Activated CD8-positive, alpha-beta T cell treated with anti-CD3 and anti-CD28 coated beads, Interleukin-2, amount 10 ng/mL, durations not matched to agents 7 days and 5 days (primary cell): ENCODE data around the gene GALNT7. TPM values are rescaled to one million over a fixed set of nuclear protein-coding genes. Genes with fewer than 3 reads are reported as not detected.
"Not testable (repeated sequence)": the region's sequence is repeated elsewhere in the genome, so short reads cannot be mapped to it uniquely, and the experiment has no call there.

Experiments
- ATAC-seq: fragments of 150-1000 bp; cut with Tn5 transposase; one replicate; pipeline ENCODE4 v1.10.0; 2021; ENCODE audit warnings: moderate library complexity
- CTCF ChIA-PET: fragments of 350-600 bp; sonication (Branson Sonifier 250); formaldehyde crosslinking; loops from one replicate; lab custom pipeline; 2021; ENCODE audit warnings: antibody characterized with exemption; lab: Charles Lee
- POLR2A ChIA-PET: fragments of 350-600 bp; sonication (Branson Sonifier 250); formaldehyde crosslinking; loops from one replicate; lab custom pipeline; 2021; ENCODE audit warnings: antibody characterized with exemption; lab: Charles Lee
- DNase-seq: peaks from one replicate; pipeline ENCODE4 v3.0.0-alpha.2; 2020
- H3K27ac Mint-ChIP-seq: one replicate; pipeline ENCODE4 v1.8.0; 2021; ENCODE audit warnings: mild to moderate bottlenecking, mixed read lengths
- H3K27me3 Mint-ChIP-seq: one replicate; pipeline ENCODE4 v1.8.0; 2021; ENCODE audit warnings: low read depth, mixed read lengths
- H3K36me3 Mint-ChIP-seq: one replicate; pipeline ENCODE4 v1.8.0; 2021; ENCODE audit warnings: low read depth, mixed read lengths
- H3K4me1 Mint-ChIP-seq: one replicate; pipeline ENCODE4 v1.8.0; 2021; ENCODE audit warnings: low read depth, mixed read lengths
- H3K4me3 Mint-ChIP-seq: one replicate; pipeline ENCODE4 v1.8.0; 2021; ENCODE audit warnings: mild to moderate bottlenecking, mixed read lengths
- H3K9me3 Mint-ChIP-seq: one replicate; pipeline ENCODE4 v1.8.0; 2022; ENCODE audit warnings: mixed read lengths; ENCODE audit not compliant: insufficient read depth
- total RNA-seq, 2 experiments: library from RNA; stranded (reverse); gene quantifications; one replicate each; pipeline ENCODE4 v1.2.3, GENCODE V29; 2021

GALNT7 gene
- total RNA-seq, 2 experiments from 2014 or later = 16.2 to 16.7 TPM

DNA sequence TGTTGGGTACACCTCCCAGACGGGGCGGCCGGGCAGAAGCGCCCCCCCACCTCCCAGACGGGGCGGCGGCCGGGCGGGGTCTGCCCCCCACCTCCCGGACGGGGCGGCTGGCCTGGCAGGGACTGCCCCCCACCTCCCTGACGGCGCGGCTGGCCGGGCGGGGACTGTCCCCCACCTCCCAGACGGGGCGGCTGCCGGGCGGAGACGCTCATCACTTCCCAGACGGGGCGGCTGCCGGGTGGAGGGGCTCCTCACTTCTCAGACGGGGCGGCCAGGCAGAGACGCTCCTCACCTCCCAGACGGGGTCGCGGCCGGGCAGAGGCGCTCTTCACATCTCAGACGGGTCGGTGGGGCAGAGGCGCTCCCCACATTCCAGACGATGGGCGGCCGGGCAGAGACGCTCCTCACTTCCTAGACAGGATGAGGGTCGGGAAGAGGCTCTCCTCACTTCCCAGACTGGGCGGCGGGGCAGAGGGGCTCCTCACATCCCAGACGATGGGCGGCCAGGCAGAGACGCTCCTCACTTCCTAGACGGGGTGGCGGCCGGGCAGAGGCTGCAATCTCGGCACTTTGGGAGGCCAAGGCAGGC is 15.1 kb downstream of the GALNT7 start:
- POLR2A ChIA-PET, H3K4me1 Mint-ChIP-seq: not testable (repeated sequence)

DNA sequence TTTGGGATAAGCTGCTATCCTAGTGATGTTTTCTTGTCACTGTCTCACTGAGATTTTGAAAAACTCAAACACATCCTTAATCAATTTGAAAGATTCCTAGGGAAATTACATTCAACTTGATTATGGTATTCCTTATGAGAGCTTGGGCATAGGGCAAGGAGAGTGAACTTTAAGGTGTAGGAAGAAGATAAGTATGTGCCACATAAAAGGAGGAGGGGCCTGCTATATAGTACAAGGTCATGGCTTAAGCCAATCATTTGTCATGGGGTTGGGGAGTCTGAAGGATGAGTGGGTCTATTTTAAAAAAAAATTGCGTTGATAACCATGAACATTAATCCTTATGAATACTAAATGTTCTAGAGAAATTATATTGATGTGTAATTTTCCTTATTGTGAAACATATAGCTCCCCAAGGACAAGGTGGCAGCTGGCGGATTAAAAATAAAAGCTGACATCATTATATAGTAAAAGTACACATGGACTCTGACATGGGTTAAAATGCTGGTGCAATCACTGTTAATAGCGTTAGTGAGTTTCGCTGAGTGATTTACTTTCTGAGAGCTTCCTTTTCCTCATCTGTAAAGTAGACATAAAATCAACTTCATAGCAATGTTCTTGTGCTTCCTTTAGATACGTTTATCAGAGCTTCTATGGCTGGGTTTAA is 17.4 kb downstream of the GALNT7 start:
- H3K36me3 Mint-ChIP-seq = no peaks in the 10 kb centered on the region
- POLR2A ChIA-PET = no interaction called here
- peaks cover 3% of the 10 kb centered on the region for H3K4me1 Mint-ChIP-seq

More for the DNA sequence above, 15.1 kb downstream of the GALNT7 start:
- H3K36me3 Mint-ChIP-seq, CTCF ChIA-PET, H3K4me3 Mint-ChIP-seq, DNase-seq, H3K27ac Mint-ChIP-seq, H3K27me3 Mint-ChIP-seq, ATAC-seq, H3K9me3 Mint-ChIP-seq: not testable (repeated sequence)

DNA sequence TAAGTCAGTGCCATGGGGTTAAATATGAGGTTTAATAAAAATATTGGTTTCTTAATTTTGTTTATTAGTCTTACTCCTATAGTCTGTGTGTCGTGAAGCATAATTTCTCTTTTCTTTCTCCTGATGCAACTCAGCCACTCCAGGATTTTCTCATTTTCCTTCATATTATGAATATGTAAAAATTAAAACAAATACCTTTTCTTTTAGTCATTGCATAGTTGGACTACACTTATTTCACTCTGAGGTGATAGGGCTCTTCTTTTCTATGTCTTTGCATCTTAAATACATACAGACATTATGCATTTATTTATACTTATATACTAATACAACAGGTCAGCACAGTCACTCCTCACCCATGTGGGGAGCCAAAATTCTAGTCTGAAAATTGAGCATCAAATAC is 19.1 kb downstream of the GALNT7 start:
- DNase-seq = no peak
- Mint-ChIP-seq H3K4me1 (peaks cover 19% of the 10 kb centered on the region), H3K4me3 (no peak overlapping the region), H3K36me3 (no peaks in the 10 kb centered on the region), H3K27me3 (no peaks in the 10 kb centered on the region), H3K27ac (no peak overlapping the region), H3K9me3 (no peaks in the 10 kb centered on the region)
- ChIA-PET POLR2A (no interaction called here), CTCF (no interaction called here)
- ATAC-seq = no peak

More for the DNA sequence above, 17.4 kb downstream of the GALNT7 start:
- DNase-seq (no peak), ATAC-seq (no peak)
- no peak overlapping the region for H3K4me3 Mint-ChIP-seq
- H3K27me3 Mint-ChIP-seq = no peaks in the 10 kb centered on the region
- H3K27ac Mint-ChIP-seq = no peak overlapping the region
- CTCF ChIA-PET = no interaction called here
- H3K9me3 Mint-ChIP-seq = no peaks in the 10 kb centered on the region

- Mint-ChIP-seq H3K27ac (no peak overlapping the region), H3K4me3 (no peak overlapping the region), H3K4me1 (peaks cover 20% of the 10 kb centered on the region), H3K27me3 (no peaks in the 10 kb centered on the region), H3K36me3 (no peaks in the 10 kb centered on the region), H3K9me3 (no peaks in the 10 kb centered on the region)
- ATAC-seq (no peak), DNase-seq (no peak)
- CTCF ChIA-PET = no interaction called here
- POLR2A ChIA-PET = no interaction called here
These were observed 20.0 kb downstream of the GALNT7 start for GRCh38 chr4:173188648-173189047.

DNA sequence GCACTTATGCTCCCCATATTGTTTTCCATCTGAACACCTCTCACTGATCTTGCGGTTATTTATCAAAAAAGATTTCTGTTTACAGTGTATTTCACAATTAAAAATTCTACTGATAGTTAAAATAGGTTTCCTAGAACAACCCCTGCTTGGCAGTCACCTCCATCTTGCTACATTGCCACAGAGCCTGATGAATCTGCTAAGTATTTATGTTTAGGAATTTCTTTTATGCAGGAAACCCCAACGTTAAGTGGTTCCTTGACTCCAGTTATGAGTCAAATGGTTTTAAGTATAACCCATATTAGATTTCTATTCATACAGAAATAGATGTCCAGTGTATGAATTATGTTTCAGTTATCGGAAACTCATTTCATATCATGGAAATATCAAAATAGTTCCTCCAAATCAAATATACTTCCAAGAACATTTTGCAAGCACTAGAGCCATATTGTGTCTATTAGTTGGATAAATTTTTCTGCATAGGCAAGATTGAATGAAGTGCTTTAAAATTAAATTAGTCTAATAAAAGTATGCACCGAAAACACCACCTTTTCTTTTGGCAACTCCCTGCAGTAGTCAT is 20.6 kb downstream of the GALNT7 start:
- H3K27ac Mint-ChIP-seq = no peak overlapping the region
- no peak overlapping the region for H3K4me3 Mint-ChIP-seq
- CTCF ChIA-PET = no interaction called here
- H3K36me3 Mint-ChIP-seq = no peaks in the 10 kb centered on the region
- POLR2A ChIA-PET = no interaction called here
- DNase-seq (no peak), ATAC-seq (no peak)
- no peaks in the 10 kb centered on the region for H3K9me3 Mint-ChIP-seq
- H3K4me1 Mint-ChIP-seq = peaks cover 20% of the 10 kb centered on the region
- H3K27me3 Mint-ChIP-seq = no peaks in the 10 kb centered on the region

GRCh38 chr4:173191623-173192041 is 23.0 kb downstream of the GALNT7 start:
- POLR2A ChIA-PET = no interaction called here
- H3K9me3 Mint-ChIP-seq = no peaks in the 10 kb centered on the region
- H3K4me1 Mint-ChIP-seq = peaks cover 16% of the 10 kb centered on the region

DNA sequence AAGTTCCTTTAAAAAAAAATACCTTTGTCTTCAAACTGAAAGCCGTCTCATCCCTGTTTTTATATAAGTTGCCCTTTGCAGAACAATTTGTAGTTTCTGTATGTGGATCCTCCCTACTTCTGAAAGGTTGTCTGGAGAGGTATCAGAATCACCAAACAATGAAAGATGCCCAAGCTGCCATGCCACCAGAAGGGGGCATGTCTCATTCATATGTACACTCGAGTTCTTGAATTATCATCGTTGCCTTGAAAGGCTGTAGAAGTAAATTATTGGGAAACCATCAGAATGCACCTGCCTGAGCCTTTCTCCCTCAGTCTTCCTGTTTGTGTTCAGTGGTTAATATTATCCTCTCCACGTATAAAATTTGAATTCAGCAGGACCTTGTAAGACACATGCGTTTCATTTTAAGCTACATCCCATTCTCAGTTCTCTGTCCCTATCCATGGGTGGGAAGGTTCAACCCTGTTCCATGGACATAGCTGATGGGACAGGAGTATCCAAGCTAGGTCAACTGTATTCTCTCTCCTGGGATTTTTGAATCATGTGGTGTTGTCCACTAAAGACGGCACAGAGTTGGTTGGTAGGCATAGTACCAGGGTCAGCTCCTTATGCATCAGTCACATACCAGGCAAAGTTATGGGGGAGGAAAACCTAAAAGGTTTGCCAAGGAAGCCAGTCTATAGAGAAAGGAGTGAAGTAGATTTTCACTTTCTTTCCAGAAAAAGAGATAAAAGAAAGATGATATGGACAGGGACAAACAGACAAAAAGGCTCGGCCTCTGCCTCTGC is 24.0 kb downstream of the GALNT7 start:
- Mint-ChIP-seq H3K36me3 (no peaks in the 10 kb centered on the region), H3K27ac (no peak overlapping the region), H3K4me3 (no peak overlapping the region), H3K4me1 (peaks cover 16% of the 10 kb centered on the region), H3K27me3 (no peaks in the 10 kb centered on the region), H3K9me3 (no peaks in the 10 kb centered on the region)
- DNase-seq (no peak), ATAC-seq (no peak)
- ChIA-PET POLR2A (no interaction called here), CTCF (interaction anchor here (0.9 to 1.9 kb wide), 8 partner anchors 17 to 109 kb away, joined by 3 to 6 read pairs (median 3); no protein-coding TSS in a partner anchor)

More at GRCh38 chr4:173191623-173192041, 23.0 kb downstream of the GALNT7 start:
- no peak for ATAC-seq
- CTCF ChIA-PET = no interaction called here
- Mint-ChIP-seq H3K36me3 (no peaks in the 10 kb centered on the region), H3K4me3 (no peak overlapping the region), H3K27me3 (no peaks in the 10 kb centered on the region), H3K27ac (no peak overlapping the region)
- no peak for DNase-seq

GRCh38 chr4:173194157-173194556 is 25.5 kb downstream of the GALNT7 start:
- ChIA-PET CTCF (interaction anchor here (1.9 kb wide), 1 partner anchor 107 kb away, joined by 6 read pairs; no protein-coding TSS in a partner anchor), POLR2A (no interaction called here)
- Mint-ChIP-seq H3K27ac (no peak overlapping the region), H3K36me3 (no peaks in the 10 kb centered on the region), H3K27me3 (no peaks in the 10 kb centered on the region), H3K4me3 (no peak overlapping the region), H3K4me1 (peaks cover 16% of the 10 kb centered on the region), H3K9me3 (no peaks in the 10 kb centered on the region)
- no peak for DNase-seq
- ATAC-seq = no peak

- no peak overlapping the region for H3K4me3 Mint-ChIP-seq
- peaks cover 16% of the 10 kb centered on the region for H3K4me1 Mint-ChIP-seq
- no peak for ATAC-seq
- POLR2A ChIA-PET = no interaction called here
- no peaks in the 10 kb centered on the region for H3K9me3 Mint-ChIP-seq
- CTCF ChIA-PET = no interaction called here
- no peak overlapping the region for H3K27ac Mint-ChIP-seq
- no peak for DNase-seq
- no peaks in the 10 kb centered on the region for H3K36me3 Mint-ChIP-seq
- H3K27me3 Mint-ChIP-seq = no peaks in the 10 kb centered on the region
These were observed 26.5 kb downstream of the GALNT7 start for GRCh38 chr4:173195109-173195508.

DNA sequence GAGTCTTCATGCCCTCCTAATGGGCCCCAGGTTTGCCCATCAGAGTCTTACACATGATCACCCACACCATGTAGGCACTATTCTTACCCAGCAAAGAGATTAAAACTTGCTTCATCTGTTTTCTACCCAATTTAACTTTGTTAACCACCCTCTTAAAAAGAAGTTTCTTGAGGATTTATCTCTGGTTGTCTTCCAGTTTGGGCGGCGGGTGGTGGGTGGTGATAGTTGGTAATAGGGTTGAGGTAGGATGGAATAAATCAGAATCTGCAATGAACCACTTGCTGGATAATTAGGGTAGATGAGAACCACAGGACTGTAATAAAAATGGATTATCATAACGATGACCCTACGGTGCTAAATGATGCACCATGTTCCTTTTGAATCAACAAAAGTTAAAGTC is 30.9 kb downstream of the GALNT7 start:
- ATAC-seq (no peak), DNase-seq (no peak)
- Mint-ChIP-seq H3K36me3 (peaks cover 6% of the 10 kb centered on the region), H3K27me3 (no peaks in the 10 kb centered on the region), H3K4me3 (no peak overlapping the region), H3K27ac (no peak overlapping the region), H3K9me3 (peaks cover 3% of the 10 kb centered on the region), H3K4me1 (no peaks in the 10 kb centered on the region)
- CTCF ChIA-PET = no interaction called here
- POLR2A ChIA-PET = no interaction called here

GRCh38 chr4:173200103-173200884 is 31.7 kb downstream of the GALNT7 start:
- H3K4me3 Mint-ChIP-seq = no peak overlapping the region
- H3K4me1 Mint-ChIP-seq = no peaks in the 10 kb centered on the region
- ChIA-PET CTCF (no interaction called here), POLR2A (no interaction called here)
- H3K9me3 Mint-ChIP-seq = peaks cover 3% of the 10 kb centered on the region
- ATAC-seq = no peak
- peaks cover 11% of the 10 kb centered on the region for H3K36me3 Mint-ChIP-seq
- H3K27me3 Mint-ChIP-seq = no peaks in the 10 kb centered on the region
- no peak overlapping the region for H3K27ac Mint-ChIP-seq
- DNase-seq = no peak
